Testis (tissue), 2 donors: ENCODE results near the gene SPARC.

Source experiments
- POLR2A ChIP-seq: fragments of 450-650 bp; IDR thresholded peaks from one replicate; pipeline ENCODE4 v1.6.1; 2017; ENCODE audit warnings: antibody characterized with exemption, mild to moderate bottlenecking, moderate library complexity
- TF ChIP-seq, protein P1 (sequence below), 3 experiments: fragments of 450-650 bp in 2 of 3; fragments of 200-600 bp in 1 of 3; sonication (generic) in 1 of 3; IDR thresholded peaks; one replicate each; pipeline ENCODE4 v1.5.1; 2016 to 2019; ENCODE audit warnings: antibody characterized with exemption in 3 of 3, mild to moderate bottlenecking in 2 of 3, moderate library complexity in 1 of 3

DNA sequence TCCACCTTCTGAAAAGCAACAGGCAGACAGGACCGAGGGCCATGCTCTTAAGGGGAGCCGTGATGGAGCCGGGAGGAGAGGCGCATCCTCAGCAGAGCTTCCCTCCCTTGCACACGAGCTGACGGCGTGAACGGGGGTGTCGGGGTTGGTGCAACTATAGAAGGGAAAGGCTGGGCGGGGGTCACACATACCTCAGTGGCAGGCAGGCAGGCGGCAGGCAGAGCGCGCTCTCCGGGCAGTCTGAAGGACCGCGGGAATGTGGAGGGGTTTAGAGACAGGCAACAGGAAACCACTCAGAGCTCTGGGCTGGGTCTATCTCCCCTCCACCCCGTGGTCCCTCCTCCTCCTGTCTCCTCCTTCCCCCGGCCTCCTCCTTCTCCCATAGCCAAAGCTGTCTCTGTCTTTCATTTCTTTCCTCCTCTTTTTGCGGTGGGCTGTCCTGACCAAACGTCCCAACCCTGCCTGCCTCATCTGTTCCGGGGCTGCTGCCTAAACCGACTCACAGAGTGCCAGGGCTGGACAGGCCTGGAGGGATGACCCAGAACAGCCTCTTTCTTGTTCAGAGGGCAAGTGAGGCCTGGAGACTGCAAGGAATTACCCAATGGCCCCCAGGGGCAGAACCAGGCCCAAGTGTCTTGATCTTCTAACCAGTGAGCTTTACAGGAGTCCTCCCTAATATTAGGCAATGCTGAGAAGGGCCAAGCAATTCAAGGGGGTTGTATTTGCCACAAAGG, at the start of gene SPARC:
- TF ChIP-seq, protein P1, sequence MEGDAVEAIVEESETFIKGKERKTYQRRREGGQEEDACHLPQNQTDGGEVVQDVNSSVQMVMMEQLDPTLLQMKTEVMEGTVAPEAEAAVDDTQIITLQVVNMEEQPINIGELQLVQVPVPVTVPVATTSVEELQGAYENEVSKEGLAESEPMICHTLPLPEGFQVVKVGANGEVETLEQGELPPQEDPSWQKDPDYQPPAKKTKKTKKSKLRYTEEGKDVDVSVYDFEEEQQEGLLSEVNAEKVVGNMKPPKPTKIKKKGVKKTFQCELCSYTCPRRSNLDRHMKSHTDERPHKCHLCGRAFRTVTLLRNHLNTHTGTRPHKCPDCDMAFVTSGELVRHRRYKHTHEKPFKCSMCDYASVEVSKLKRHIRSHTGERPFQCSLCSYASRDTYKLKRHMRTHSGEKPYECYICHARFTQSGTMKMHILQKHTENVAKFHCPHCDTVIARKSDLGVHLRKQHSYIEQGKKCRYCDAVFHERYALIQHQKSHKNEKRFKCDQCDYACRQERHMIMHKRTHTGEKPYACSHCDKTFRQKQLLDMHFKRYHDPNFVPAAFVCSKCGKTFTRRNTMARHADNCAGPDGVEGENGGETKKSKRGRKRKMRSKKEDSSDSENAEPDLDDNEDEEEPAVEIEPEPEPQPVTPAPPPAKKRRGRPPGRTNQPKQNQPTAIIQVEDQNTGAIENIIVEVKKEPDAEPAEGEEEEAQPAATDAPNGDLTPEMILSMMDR (IDR thresholded peaks at IDR 0.05) = no peak
- peak; percentile 73 for TF ChIP-seq POLR2A
